Astrocyte of the cerebellum (primary cell): ENCODE results near the gene NEDD4.

Source experiments
- DNase-seq: peaks from one replicate; pipeline ENCODE4 v3.0.0-alpha.2; 2011; ENCODE audit warnings: low read depth
- H3K4me3 ChIP-seq: 2 replicates; pipeline ENCODE4 v1.5.1; 2011; ENCODE audit warnings: mild to moderate bottlenecking, low read depth, low read length, moderate library complexity
- in situ Hi-C: cut with HindIII; loops from 2 replicates; pipeline ENCODE4 v1.10.0; 2017; ENCODE audit warnings: low sequenced_read_pairs
- TF ChIP-seq, protein P1 (sequence below): IDR thresholded peaks from 2 replicates; pipeline ENCODE4 v1.5.1; 2012; ENCODE audit warnings: low read length, low read depth, moderate library complexity, mild to moderate bottlenecking; ENCODE audit errors: missing control alignments

The NEDD4 gene

DNA sequence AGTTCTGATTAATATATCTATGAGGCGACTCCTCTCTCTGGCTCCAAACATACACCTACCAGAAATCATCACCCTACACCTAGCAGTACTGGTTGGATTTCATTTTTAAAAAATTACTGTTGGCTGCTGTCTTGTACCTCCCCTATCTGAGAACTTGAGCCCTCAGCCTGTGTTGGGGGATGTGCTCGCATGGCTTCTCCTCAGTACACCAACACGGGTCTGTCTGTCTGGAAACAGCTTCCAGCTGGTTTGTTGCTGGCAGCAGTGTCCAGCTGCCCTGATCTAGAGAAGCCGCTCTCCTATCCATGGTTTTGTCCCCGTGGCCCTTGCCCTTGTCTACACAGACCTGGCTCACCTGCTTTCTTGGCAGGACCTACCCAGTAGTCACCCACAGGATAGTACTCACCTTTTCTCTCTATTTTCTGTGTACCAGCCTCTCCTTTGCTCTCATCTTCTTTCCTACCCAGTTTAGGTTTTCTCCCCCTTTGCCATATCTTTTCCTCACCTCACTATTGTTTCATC, 43.2 kb upstream of the NEDD4 start:
- in situ Hi-C loops, result no loop called here
- H3K4me3 ChIP-seq, result no peak overlapping the region
- TF ChIP-seq, protein P1, sequence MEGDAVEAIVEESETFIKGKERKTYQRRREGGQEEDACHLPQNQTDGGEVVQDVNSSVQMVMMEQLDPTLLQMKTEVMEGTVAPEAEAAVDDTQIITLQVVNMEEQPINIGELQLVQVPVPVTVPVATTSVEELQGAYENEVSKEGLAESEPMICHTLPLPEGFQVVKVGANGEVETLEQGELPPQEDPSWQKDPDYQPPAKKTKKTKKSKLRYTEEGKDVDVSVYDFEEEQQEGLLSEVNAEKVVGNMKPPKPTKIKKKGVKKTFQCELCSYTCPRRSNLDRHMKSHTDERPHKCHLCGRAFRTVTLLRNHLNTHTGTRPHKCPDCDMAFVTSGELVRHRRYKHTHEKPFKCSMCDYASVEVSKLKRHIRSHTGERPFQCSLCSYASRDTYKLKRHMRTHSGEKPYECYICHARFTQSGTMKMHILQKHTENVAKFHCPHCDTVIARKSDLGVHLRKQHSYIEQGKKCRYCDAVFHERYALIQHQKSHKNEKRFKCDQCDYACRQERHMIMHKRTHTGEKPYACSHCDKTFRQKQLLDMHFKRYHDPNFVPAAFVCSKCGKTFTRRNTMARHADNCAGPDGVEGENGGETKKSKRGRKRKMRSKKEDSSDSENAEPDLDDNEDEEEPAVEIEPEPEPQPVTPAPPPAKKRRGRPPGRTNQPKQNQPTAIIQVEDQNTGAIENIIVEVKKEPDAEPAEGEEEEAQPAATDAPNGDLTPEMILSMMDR, result no peak
- DNase-seq, result no peak

DNA sequence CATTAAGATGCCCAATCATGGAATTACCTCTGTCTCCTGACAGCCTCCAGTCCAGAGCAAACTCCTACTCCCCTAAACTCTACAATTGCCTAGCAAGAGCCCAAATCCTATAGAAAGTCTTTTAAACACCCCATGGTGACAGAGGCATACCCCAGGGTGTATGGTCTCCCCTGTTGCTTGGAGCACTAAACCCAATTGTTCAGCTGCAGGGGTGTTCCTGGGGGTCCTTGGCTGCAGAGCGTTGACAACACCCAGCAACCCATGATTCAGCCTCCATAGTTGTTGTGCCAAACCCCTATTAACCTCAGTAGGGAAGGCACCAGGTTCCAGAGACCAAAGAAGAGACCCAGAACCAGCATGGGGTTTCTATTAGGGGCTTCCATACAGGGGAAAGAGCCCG, 41.8 kb upstream of the NEDD4 start:
- no peak overlapping the region for H3K4me3 ChIP-seq
- TF ChIP-seq, protein P1, result no peak
- DNase-seq, result no peak
- in situ Hi-C loops, result no loop called here

DNA sequence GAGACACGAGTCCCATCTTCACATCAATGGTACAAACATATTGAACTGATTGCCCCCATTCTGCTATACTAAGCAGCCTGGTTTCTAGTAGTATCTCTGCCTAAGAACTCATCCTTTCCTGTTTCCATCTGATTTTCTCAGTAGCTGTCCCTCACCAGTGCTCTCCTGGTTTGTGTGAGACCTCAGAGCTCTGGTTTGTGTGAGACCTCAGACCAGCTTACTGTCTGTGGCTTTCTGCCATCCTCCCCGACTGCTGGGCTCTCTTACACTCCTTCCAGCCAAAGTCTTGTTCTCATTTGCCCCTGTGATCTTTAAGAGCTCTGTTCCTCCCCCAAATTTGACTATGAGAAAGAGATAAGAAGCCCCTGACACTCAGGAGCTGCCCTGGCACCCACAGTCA, 41.1 kb upstream of the NEDD4 start:
- in situ Hi-C loops, result loop anchor here (5.0 kb wide), 1 partner anchor 58 kb away; no protein-coding TSS in a partner anchor
- no peak overlapping the region for H3K4me3 ChIP-seq
- DNase-seq, result no peak
- TF ChIP-seq, protein P1, result no peak

DNA sequence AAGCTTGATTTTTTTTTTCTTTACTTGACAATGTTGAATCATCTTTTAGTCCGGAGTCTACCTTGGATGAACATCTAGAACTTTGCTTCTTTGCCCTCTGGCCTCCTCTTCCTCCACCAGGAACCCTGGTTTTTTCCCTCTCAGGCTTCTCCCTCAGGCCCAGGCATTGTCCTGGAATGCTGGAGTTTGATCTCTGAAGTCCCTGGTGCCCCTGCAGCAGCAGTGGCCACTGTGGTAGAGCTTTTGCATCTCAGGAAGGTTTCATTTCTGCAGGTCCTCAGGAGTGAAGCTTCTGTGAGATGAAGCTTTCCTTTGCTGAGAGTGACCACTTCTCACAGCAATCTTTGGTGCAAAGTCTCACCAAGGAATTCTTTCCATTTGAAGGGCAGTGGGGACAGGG, 39.0 kb upstream of the NEDD4 start:
- DNase-seq, result no peak
- in situ Hi-C loops, result loop anchor here (5.0 kb wide), 1 partner anchor 60 kb away; no protein-coding TSS in a partner anchor
- TF ChIP-seq, protein P1, result no peak
- no peak overlapping the region for H3K4me3 ChIP-seq

DNA sequence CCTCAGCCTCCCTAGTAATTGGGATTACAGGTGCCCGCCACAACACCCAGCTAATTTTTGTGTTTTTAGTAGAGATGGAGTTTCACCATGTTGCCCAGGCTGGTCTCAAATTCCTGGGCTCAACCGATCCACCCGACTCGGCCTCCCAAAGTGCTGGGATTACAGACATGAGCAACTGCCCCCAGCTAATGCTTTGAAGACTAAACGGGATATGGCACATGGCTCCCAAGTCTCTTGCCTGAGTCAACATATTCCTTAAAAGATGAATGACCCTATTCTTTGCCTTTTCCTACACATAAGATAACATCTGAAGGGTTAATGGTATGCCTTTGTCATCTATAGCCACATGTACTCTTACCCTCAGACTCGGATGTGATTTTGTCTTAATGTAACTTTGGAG, 38.4 kb upstream of the NEDD4 start:
- in situ Hi-C loops, result loop anchor here (5.0 kb wide), 1 partner anchor 60 kb away; no protein-coding TSS in a partner anchor
- H3K4me3 ChIP-seq, result no peak overlapping the region
- no peak for DNase-seq
- TF ChIP-seq, protein P1, result no peak

DNA sequence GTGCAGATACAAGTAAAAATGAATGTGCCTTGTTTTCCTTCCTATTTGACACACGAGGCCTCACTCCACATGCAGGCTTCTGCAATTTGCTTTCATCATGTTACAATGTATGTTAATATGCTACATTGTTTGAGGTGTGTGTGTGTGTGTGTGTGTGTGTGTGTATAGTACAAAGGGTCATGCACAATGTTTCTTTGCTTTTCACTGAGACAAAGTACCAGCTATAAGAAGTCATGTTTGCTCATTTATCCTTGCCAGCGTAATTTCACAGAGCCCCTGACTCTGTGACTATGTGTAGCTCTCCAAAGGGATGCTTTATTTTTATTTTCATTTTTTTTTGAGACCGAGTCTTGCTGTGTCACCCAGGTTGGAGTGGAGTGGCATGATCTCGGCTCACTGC, 38.0 kb upstream of the NEDD4 start:
- TF ChIP-seq, protein P1, result no peak
- no peak overlapping the region for H3K4me3 ChIP-seq
- DNase-seq, result no peak
- in situ Hi-C loops, result loop anchor here (5.0 kb wide), 1 partner anchor 61 kb away; no protein-coding TSS in a partner anchor
